Uterus (tissue), 4 donors: ENCODE results near the gene AXIN1. TPM values are rescaled to one million over a fixed set of nuclear protein-coding genes. Genes with fewer than 3 reads are reported as not detected.

ENCODE experiments used
- DNase-seq, 2 donors: peaks; one replicate each; pipeline ENCODE4 v3.0.0-alpha.2; 2019 to 2020
- H3K27ac ChIP-seq, 2 donors: fragments of 200-600 bp; sonication (generic); 1 replicate in 1 of 2; 2 replicates in 1 of 2; pipeline ENCODE4 v1.5.1; 2016 to 2018
- H3K27me3 ChIP-seq, 2 donors: fragments of 200-600 bp; sonication (generic); one replicate each; pipeline ENCODE4 v1.5.1; 2018 to 2019; ENCODE audit warnings: control low read depth in 1 of 2
- H3K36me3 ChIP-seq, 2 donors: fragments of 200-600 bp; sonication (generic); one replicate each; pipeline ENCODE4 v1.5.1; 2019; ENCODE audit warnings: control low read depth in 1 of 2
- H3K4me1 ChIP-seq, 2 donors: fragments of 200-600 bp; sonication (generic); one replicate each; pipeline ENCODE4 v1.5.1; 2018 to 2019; ENCODE audit warnings: control low read depth in 1 of 2
- H3K4me3 ChIP-seq, 2 donors: fragments of 200-600 bp; sonication (generic); 1 replicate in 1 of 2; 2 replicates in 1 of 2; pipeline ENCODE4 v1.5.1; 2018 to 2019; ENCODE audit warnings: mild to moderate bottlenecking in 1 of 2
- H3K9me3 ChIP-seq, 2 donors: fragments of 200-600 bp; sonication (generic); one replicate each; pipeline ENCODE4 v1.5.1; 2019; ENCODE audit warnings: control low read depth in 1 of 2
- POLR2A ChIP-seq, 2 donors: fragments of 450-650 bp; IDR thresholded peaks; one replicate each; pipeline ENCODE4 v1.6.1; 2016; ENCODE audit warnings: antibody characterized with exemption in 2 of 2, mild to moderate bottlenecking in 1 of 2, moderate library complexity in 1 of 2
- intact Hi-C: fragments of 100-400 bp; cut with DNase I; formaldehyde crosslinking; loops from one replicate; pipeline ENCODE4 v1.15.1; 2023; ENCODE audit warnings: low total_unique reads
- total RNA-seq, 4 donors: library from RNA; depleted of rRNA in 3 of 4; stranded (reverse); fragments of >200 nt in 3 of 4; gene quantifications; one replicate each; pipeline versions ENCODE4 v1.1.0 to v1.2.4, GENCODE V29; 2014 to 2023
- TF ChIP-seq, protein P1 (sequence below), 4 experiments: fragments of 200-600 bp in 2 of 4; fragments of 450-650 bp in 2 of 4; sonication (generic) in 2 of 4; IDR thresholded peaks; one replicate each; pipeline ENCODE4 v1.5.1; 2016 to 2019; ENCODE audit warnings: antibody characterized with exemption in 4 of 4, mild to moderate bottlenecking in 2 of 4, moderate library complexity in 1 of 4
- donor health status: DM: yes; HTN: yes; CAD: no.

The AXIN1 gene
- total RNA-seq, 4 donors from 2014 or later, result 6.2 to 23.6 (median 19.9) TPM

DNA sequence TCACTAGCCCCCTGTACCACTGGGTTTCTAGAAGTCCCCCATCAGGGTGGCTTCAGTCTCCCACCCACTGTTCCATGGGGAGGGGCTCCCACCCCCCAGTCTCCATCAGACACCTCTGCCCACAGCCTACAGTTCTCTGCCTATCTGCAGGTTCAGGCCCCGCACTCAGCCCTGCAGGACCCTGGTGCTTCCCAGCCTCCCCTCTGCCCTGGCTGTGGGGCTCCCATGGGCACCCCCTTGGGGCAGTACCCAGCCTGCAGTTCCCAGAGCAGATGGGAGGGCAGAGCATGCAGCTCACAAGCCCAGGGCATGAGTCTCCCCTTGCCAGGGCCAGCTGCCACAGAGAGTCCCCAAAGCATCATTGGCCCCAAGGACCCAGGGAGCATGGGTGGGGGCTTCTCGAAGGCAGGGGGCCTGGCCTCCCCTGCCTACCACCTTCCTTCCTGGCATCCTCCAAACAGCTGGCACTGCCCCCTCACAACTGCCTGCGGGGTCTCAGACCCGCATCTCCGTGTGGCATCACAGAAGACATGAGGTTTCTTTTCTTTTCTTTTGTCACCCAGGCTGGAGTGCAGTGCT is 20.6 kb upstream of the AXIN1 start:
- H3K27me3 ChIP-seq, result no peaks in the 10 kb centered on the region
- no peak overlapping the region for H3K27ac ChIP-seq
- H3K9me3 ChIP-seq, result no peaks in the 10 kb centered on the region
- DNase-seq, result no peak
- peaks cover 4 to 11% of the 10 kb centered on the region in 2 donors for H3K4me1 ChIP-seq
- intact Hi-C loops, result no loop called here
- no peak overlapping the region for H3K4me3 ChIP-seq
- H3K36me3 ChIP-seq, result no peaks in the 10 kb centered on the region
- TF ChIP-seq, protein P1, sequence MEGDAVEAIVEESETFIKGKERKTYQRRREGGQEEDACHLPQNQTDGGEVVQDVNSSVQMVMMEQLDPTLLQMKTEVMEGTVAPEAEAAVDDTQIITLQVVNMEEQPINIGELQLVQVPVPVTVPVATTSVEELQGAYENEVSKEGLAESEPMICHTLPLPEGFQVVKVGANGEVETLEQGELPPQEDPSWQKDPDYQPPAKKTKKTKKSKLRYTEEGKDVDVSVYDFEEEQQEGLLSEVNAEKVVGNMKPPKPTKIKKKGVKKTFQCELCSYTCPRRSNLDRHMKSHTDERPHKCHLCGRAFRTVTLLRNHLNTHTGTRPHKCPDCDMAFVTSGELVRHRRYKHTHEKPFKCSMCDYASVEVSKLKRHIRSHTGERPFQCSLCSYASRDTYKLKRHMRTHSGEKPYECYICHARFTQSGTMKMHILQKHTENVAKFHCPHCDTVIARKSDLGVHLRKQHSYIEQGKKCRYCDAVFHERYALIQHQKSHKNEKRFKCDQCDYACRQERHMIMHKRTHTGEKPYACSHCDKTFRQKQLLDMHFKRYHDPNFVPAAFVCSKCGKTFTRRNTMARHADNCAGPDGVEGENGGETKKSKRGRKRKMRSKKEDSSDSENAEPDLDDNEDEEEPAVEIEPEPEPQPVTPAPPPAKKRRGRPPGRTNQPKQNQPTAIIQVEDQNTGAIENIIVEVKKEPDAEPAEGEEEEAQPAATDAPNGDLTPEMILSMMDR (IDR thresholded peaks at IDR 0.05), result no peak
- TF ChIP-seq POLR2A (IDR thresholded peaks at IDR 0.05), result no peak

DNA sequence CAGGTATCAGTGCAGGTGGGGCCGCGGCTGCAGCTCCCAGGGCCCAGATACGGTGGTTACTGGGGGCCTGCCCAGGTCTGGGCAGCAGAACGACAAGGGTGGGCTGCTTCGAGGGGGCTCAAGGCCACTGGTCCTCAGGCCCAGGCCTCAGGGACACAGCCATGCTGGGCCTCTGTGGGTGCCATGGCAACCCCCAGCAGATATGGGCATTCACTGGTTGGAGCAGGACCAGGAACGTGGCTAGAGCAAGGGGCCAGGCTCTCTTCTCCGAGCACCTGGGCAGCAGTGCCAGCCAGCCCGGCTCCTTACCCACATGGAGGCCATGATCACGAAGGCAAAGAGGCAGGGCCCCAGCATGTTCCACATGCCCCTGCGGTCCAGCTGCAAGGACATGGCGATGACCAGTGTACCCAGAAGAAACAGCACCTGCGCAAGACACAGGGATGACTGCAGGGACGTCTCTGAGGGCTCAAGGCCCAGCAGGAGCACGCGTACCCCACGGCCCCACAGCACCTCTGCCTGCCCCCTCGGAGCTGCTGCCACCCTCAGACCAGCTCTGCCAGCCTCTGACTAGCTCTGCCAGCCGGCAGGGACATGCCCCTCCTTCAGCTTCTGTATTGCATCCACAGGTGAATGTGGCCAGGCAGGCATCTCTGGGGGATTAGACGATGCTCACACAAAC is 19.9 kb upstream of the AXIN1 start:
- intact Hi-C loops, result no loop called here
- H3K9me3 ChIP-seq, result no peaks in the 10 kb centered on the region
- H3K4me3 ChIP-seq, result no peak overlapping the region
- no peaks in the 10 kb centered on the region for H3K36me3 ChIP-seq
- no peak for TF ChIP-seq POLR2A (IDR thresholded peaks at IDR 0.05)
- TF ChIP-seq, protein P1 (IDR thresholded peaks at IDR 0.05), result no peak
- H3K27ac ChIP-seq, result no peak overlapping the region
- no peak for DNase-seq
- peaks cover 4 to 11% of the 10 kb centered on the region in 2 donors for H3K4me1 ChIP-seq
- no peaks in the 10 kb centered on the region for H3K27me3 ChIP-seq

DNA sequence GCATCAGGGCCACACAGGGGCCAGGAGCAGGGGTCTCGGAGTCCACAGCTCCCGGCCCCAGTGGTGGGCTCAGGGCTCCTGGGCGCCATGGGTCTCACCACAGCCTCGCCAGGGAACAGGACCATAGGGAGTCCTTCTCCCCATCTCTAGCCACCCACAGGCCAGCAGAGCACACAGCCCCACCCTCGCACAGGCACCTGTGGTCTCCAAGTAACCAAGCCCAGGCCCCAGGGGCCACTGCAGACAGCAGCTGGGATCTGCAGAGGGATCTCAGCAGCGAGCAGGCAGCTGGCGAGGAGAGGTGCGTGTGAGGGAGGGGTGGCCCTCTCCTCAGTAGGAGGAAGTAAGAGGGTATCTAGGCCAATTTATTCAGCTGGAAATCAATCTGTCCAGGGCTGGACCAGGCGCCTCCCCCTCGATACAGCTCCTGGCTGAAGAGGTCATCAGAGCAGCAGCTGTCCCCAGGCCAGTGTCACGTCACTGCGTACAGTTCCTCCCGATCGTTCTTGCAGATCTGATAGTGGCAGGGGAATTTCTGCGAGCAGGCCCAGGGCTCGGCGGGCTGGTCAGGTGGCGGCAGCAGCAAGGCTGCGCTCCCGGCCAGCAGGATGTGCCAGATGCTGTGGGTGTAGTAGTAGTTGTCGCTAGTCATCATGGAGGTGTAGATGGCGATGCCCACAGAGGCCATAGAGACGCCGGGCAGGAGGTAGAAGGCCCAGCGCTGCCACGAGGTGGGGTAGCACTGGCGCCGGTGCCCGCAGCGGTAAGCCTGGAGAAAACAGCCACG is 19.2 kb upstream of the AXIN1 start:
- Histone ChIP-seq H3K4me3 (no peak overlapping the region), H3K9me3 (no peaks in the 10 kb centered on the region), H3K27ac (no peak overlapping the region), H3K36me3 (no peaks in the 10 kb centered on the region), H3K4me1 (peaks cover 4 to 11% of the 10 kb centered on the region in 2 donors), H3K27me3 (no peaks in the 10 kb centered on the region)
- intact Hi-C loops, result no loop called here
- no peak for DNase-seq
- TF ChIP-seq, protein P1 (IDR thresholded peaks at IDR 0.05), result no peak
- TF ChIP-seq POLR2A (IDR thresholded peaks at IDR 0.05), result no peak

DNA sequence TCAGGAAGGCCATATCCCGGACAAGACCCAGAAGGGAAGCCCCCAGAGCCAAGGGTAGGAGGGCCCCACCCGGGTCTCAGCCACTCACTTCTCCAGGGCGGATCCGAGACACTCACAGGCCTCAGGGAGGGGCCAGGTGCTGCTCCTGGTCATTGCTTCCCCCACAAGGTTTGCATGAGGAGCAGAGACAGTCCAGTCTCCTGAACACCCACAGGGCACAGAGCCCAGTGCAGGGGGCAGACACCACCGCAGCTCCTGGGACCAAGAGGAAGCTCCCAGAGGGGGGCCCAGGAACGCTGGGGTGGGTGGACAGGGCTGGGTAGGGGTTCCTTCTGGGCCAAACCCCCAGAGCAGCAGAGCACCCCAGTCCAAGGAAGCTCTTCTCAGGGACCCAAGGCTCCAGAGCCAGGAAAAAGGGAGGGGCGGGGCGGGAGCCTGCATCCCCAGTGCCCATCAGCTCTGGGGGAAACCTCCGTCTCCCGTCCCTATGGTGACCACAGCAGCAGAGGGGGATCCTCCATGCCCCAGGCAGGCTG is 18.5 kb upstream of the AXIN1 start:
- H3K4me1 ChIP-seq, result peaks cover 4 to 11% of the 10 kb centered on the region in 2 donors
- no peak for DNase-seq
- no peaks in the 10 kb centered on the region for H3K36me3 ChIP-seq
- no peak for TF ChIP-seq POLR2A (IDR thresholded peaks at IDR 0.05)
- TF ChIP-seq, protein P1 (IDR thresholded peaks at IDR 0.05), result no peak
- H3K27me3 ChIP-seq, result no peaks in the 10 kb centered on the region
- peak overlapping the region; percentile 41 to 52 for H3K4me3 ChIP-seq
- peak overlapping the region; percentile 70 to 72 for H3K27ac ChIP-seq
- intact Hi-C loops, result no loop called here
- H3K9me3 ChIP-seq, result no peaks in the 10 kb centered on the region
